ENCODE measurements around the gene PADI1.

GRCh38 chr1:17207046-17207445 lies 2.1 kb downstream of the PADI1 start:
- no peak for TF ChIP-seq POLR2A (IDR thresholded peaks at IDR 0.05)
- TF ChIP-seq CTCF (IDR thresholded peaks at IDR 0.05), result no peak
